ENCODE measurements around the gene BDKRB1. TPM values are rescaled to one million over a fixed set of nuclear protein-coding genes. Genes with fewer than 3 reads are reported as not detected.

Gene BDKRB1
- total RNA-seq, 4 donors from 2014 or later, result 2.2 to 3.4 (median 2.8) TPM

- no peaks in the 10 kb centered on the region for H3K36me3 ChIP-seq
- H3K4me1 ChIP-seq, result peaks cover 0 to 26% (median 2%) of the 10 kb centered on the region in 4 donors
- no peak overlapping the region for H3K4me3 ChIP-seq
- no peaks in the 10 kb centered on the region for H3K9me3 ChIP-seq
- TF ChIP-seq POLR2A (IDR thresholded peaks at IDR 0.05) (no peak), CTCF (IDR thresholded peaks at IDR 0.05) (peak in 2 of 6 experiments; percentile 12 to 21)
- no peaks in the 10 kb centered on the region for H3K27me3 ChIP-seq
- H3K27ac ChIP-seq, result peak overlapping the region in 2 of 4 donors; percentile 59 to 76
- DNase-seq, result peak in 1 of 3 donors; percentile 60
These were observed 30.3 kb upstream of the BDKRB1 start for GRCh38 chr14:96225745-96226151.

GRCh38 chr14:96227428-96227827 lies 28.6 kb upstream of the BDKRB1 start:
- peaks cover 0 to 19% (median 2%) of the 10 kb centered on the region in 4 donors for H3K4me1 ChIP-seq
- H3K27ac ChIP-seq, result no peak overlapping the region
- H3K9me3 ChIP-seq, result no peaks in the 10 kb centered on the region
- no peak for DNase-seq
- no peak overlapping the region for H3K4me3 ChIP-seq
- no peaks in the 10 kb centered on the region for H3K27me3 ChIP-seq
- no peak for TF ChIP-seq CTCF (IDR thresholded peaks at IDR 0.05)
- no peaks in the 10 kb centered on the region for H3K36me3 ChIP-seq

GRCh38 chr14:96229315-96229714 lies 26.7 kb upstream of the BDKRB1 start:
- no peak overlapping the region for H3K27ac ChIP-seq
- no peaks in the 10 kb centered on the region for H3K27me3 ChIP-seq
- TF ChIP-seq POLR2A (IDR thresholded peaks at IDR 0.05), result no peak
- no peak for TF ChIP-seq CTCF (IDR thresholded peaks at IDR 0.05)
- no peak for DNase-seq
- peaks cover 0 to 23% (median 1%) of the 10 kb centered on the region in 4 donors for H3K4me1 ChIP-seq
- H3K36me3 ChIP-seq, result no peaks in the 10 kb centered on the region
- H3K9me3 ChIP-seq, result no peaks in the 10 kb centered on the region
- H3K4me3 ChIP-seq, result no peak overlapping the region

- Histone ChIP-seq H3K4me3 (no peak overlapping the region), H3K4me1 (peaks cover 0 to 9% (median 0%) of the 10 kb centered on the region in 4 donors), H3K27me3 (no peaks in the 10 kb centered on the region), H3K9me3 (no peaks in the 10 kb centered on the region), H3K27ac (peak overlapping the region in 1 of 4 donors; percentile 22), H3K36me3 (no peaks in the 10 kb centered on the region)
- DNase-seq, result no peak
- no peak for TF ChIP-seq CTCF (IDR thresholded peaks at IDR 0.05)
These were observed 25.0 kb upstream of the BDKRB1 start for GRCh38 chr14:96231056-96231455.

GRCh38 chr14:96231526-96232130 lies 24.4 kb upstream of the BDKRB1 start:
- no peak overlapping the region for H3K4me3 ChIP-seq
- peak overlapping the region in 1 of 4 donors; percentile 22 for H3K27ac ChIP-seq

More at GRCh38 chr14:96231526-96232130, 24.4 kb upstream of the BDKRB1 start:
- DNase-seq, result peak in 1 of 3 donors; percentile 23
- Histone ChIP-seq H3K27me3 (no peaks in the 10 kb centered on the region), H3K4me1 (peaks cover 0 to 9% (median 0%) of the 10 kb centered on the region in 4 donors), H3K9me3 (no peaks in the 10 kb centered on the region), H3K36me3 (no peaks in the 10 kb centered on the region)
- no peak for TF ChIP-seq POLR2A (IDR thresholded peaks at IDR 0.05)
- no peak for TF ChIP-seq CTCF (IDR thresholded peaks at IDR 0.05)

All from Peyer's patch (tissue), 4 donors.